Keratinocyte (primary cell): ENCODE measurements around the gene ATP2B2. TPM values are rescaled to one million over a fixed set of nuclear protein-coding genes. Genes with fewer than 3 reads are reported as not detected.

ENCODE experiments used
- DNase-seq: peaks from one replicate; pipeline ENCODE4 v3.0.0-alpha.2; 2011; ENCODE audit warnings: low read depth, missing footprints, low spot score
- FAIRE-seq: peaks from 2 replicates; lab custom pipeline; 2011; peaks lifted over from hg19 to GRCh38; lab: Jason Lieb, UNC
- H2AFZ ChIP-seq: 2 replicates; pipeline ENCODE4 v1.6.0; 2012; ENCODE audit warnings: low read length, control low read depth, inconsistent platforms; ENCODE audit not compliant: control insufficient read depth
- H3K27ac ChIP-seq: 2 replicates; pipeline ENCODE4 v1.5.1; 2011; ENCODE audit warnings: low read length; ENCODE audit not compliant: control insufficient read depth, insufficient read depth
- H3K27me3 ChIP-seq: 3 replicates; pipeline ENCODE4 v1.6.0; 2011; ENCODE audit warnings: low read length; ENCODE audit not compliant: control insufficient read depth, insufficient read depth; ENCODE audit errors: extremely low read depth
- H3K36me3 ChIP-seq, 2 experiments: 2 replicates in 1 of 2; 3 replicates in 1 of 2; pipeline ENCODE4 v1.5.1; 2011; ENCODE audit warnings: low read length in 2 of 2, mild to moderate bottlenecking in 1 of 2; ENCODE audit not compliant: control insufficient read depth in 2 of 2, insufficient read depth in 2 of 2; ENCODE audit errors: extremely low read depth in 1 of 2
- H3K4me1 ChIP-seq: 3 replicates; pipeline ENCODE4 v1.5.1; 2011; ENCODE audit warnings: low read length; ENCODE audit not compliant: control insufficient read depth, insufficient read depth; ENCODE audit errors: extremely low read depth
- H3K4me2 ChIP-seq: 3 replicates; pipeline ENCODE4 v1.6.0; 2011; ENCODE audit warnings: low read depth, low read length; ENCODE audit not compliant: control insufficient read depth, insufficient read depth; ENCODE audit errors: extremely low read depth
- H3K4me3 ChIP-seq, 3 experiments: fragments of 200-600 bp in 1 of 3; sonication (generic) in 1 of 3; 2 replicates in 2 of 3; 3 replicates in 1 of 3; pipeline ENCODE4 v1.5.1; 2011 to 2016; ENCODE audit warnings: low read length in 3 of 3, mild to moderate bottlenecking in 3 of 3, control low read depth in 2 of 3, inconsistent platforms in 1 of 3, low read depth in 1 of 3, mixed read lengths in 1 of 3, mixed run types in 1 of 3, moderate library complexity in 1 of 3; ENCODE audit not compliant: control insufficient read depth in 2 of 3, insufficient read depth in 2 of 3; ENCODE audit errors: extremely low read depth in 1 of 3
- H3K79me2 ChIP-seq: 2 replicates; pipeline ENCODE4 v1.6.0; 2012; ENCODE audit warnings: low read length; ENCODE audit not compliant: control insufficient read depth, insufficient read depth
- H3K9ac ChIP-seq: 3 replicates; pipeline ENCODE4 v1.6.0; 2011; ENCODE audit warnings: low read length; ENCODE audit not compliant: control insufficient read depth, insufficient read depth; ENCODE audit errors: extremely low read depth
- H3K9me1 ChIP-seq: 3 replicates; pipeline ENCODE4 v1.6.0; 2011; ENCODE audit warnings: low read length; ENCODE audit not compliant: control insufficient read depth, insufficient read depth; ENCODE audit errors: extremely low read depth
- H3K9me3 ChIP-seq: 2 replicates; pipeline ENCODE4 v1.5.1; 2012; ENCODE audit warnings: low read depth, low read length; ENCODE audit not compliant: control insufficient read depth
- H4K20me1 ChIP-seq: 3 replicates; pipeline ENCODE4 v1.6.0; 2011; ENCODE audit warnings: low read length; ENCODE audit not compliant: control insufficient read depth, insufficient read depth; ENCODE audit errors: extremely low read depth
- CTCF ChIP-seq, 3 experiments: IDR thresholded peaks in 1 of 3; conservative IDR thresholded peaks in 1 of 3; optimal IDR thresholded peaks in 1 of 3; 2 replicates in 2 of 3; 3 replicates in 1 of 3; pipeline versions ENCODE3 to v1.5.1; 2011; ENCODE audit warnings: low read length in 3 of 3, mild to moderate bottlenecking in 3 of 3, moderate library complexity in 2 of 3, control low read depth in 1 of 3, inconsistent platforms in 1 of 3; ENCODE audit not compliant: insufficient read depth in 2 of 3; ENCODE audit errors: extremely low read depth in 1 of 3
- EZH2 ChIP-seq: IDR thresholded peaks from one replicate; pipeline ENCODE4 v1.6.1; 2012; ENCODE audit warnings: inconsistent platforms, mild to moderate bottlenecking, low read length, moderate library complexity
- dilution Hi-C: fragments of 300-500 bp; cut with MboI; formaldehyde crosslinking; loops from one replicate; pipeline ENCODE4 v1.7.0; 2020; ENCODE audit warnings: low sequenced_read_pairs; ENCODE audit not compliant: extremely low pct_ligation_motif_present
- polyA minus RNA-seq, 3 experiments: library from RNA; depleted of rRNA, polyadenylated mRNA; stranded (reverse); fragments of >200 nt; gene quantifications; 1 replicate in 1 of 3; 2 replicates in 1 of 3; 3 replicates in 1 of 3; pipeline ENCODE4 v1.2.3, GENCODE V29; 2011
- polyA plus RNA-seq, 5 experiments: library from polyadenylated mRNA; depleted of rRNA in 3 of 5; stranded (reverse) in 3 of 5; stranded (forward) in 1 of 5; unstranded in 1 of 5; fragments of >200 nt; gene quantifications; 1 replicate in 1 of 5; 2 replicates in 3 of 5; 3 replicates in 1 of 5; pipeline versions ENCODE4 v1.2.1 to v1.2.3, GENCODE V29; 2011 to 2012; ENCODE audit warnings: missing spikeins in 2 of 5, low read depth in 1 of 5, low replicate concordance in 1 of 5

Gene ATP2B2
- polyA plus RNA-seq (not detected in 3 replicates), polyA minus RNA-seq (not detected in 3 replicates)
- not detected for polyA plus RNA-seq (2011; ENCODE audit: low read depth)
- not detected in 2 replicates for polyA plus RNA-seq (2011; cell fraction: cytosol; rRNA removed)
- polyA plus RNA-seq (2011; cell fraction: nucleus; rRNA removed), result not detected in 2 replicates
- polyA plus RNA-seq (2012; ENCODE audit: low replicate concordance), result not detected in 2 replicates
- not detected for polyA minus RNA-seq (2011; cell fraction: cytosol; rRNA and poly(A)+ RNA removed)
- not detected in 2 replicates for polyA minus RNA-seq (2011; cell fraction: nucleus; rRNA and poly(A)+ RNA removed)

DNA sequence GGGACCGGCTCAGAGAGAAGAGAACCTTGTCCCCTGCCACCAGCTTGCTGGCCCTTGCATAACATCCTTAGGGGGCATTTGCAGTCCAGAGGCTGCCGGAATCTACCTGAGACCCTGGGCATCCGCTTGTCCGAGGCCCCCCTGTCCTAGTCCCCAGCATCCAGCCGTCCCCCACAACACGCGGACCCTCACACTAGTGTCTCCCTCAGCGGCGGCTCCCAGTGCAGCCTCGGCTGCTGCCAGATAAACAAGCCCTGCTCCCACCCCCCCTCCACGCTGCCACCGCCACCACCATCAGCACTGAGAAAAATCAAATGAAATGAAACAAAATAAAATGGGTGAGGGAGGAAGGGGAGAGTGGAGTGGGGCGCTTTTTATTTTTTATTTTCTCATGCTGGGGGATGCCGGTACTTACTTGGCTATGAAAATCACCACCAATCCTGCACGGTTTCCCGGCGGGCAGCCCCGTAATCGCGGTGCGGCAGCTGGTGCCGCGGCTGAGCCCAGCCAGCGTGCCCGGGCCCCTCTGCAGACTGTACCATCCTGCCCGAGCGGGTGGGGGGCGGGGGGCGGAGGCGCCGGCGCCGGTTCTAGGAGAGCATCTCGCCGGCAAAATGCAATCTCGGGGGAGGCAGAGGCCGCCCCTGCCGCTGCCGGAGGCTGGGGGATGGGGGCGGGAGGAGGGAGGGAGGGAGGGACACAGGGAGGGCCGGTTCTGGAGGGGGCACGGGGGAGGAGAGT lies at the start of gene ATP2B2:
ATP2B2 (minus strand) TSS at position 537 of the 741 bp plus-strand sequence. CDS start 56,043 bp downstream, outside the sequence.
- Histone ChIP-seq H3K4me1 (no peaks in the 10 kb centered on the region), H3K4me2 (no peak within 1 kb of the TSS), H3K9ac (no peak within 1 kb of the TSS), H4K20me1 (peaks cover 2% of the 10 kb centered on the region), H3K9me1 (no peaks in the 10 kb centered on the region), H3K79me2 (no peaks in the 10 kb centered on the region), H3K4me3 (no peak within 1 kb of the TSS), H3K36me3 (no peaks in the 10 kb centered on the region), H3K27me3 (peaks cover 37% of the 10 kb centered on the region), H2AFZ (no peak within 1 kb of the TSS), H3K27ac (no peak within 1 kb of the TSS), H3K9me3 (no peaks in the 10 kb centered on the region)
- DNase-seq (no peak), FAIRE-seq (no peak)
- TF ChIP-seq EZH2, result peak; percentile 59
- no peak for TF ChIP-seq CTCF (optimal IDR thresholded peaks at IDR 0.05 in 1 of 3, IDR thresholded peaks at IDR 0.05 in 1 of 3, conservative IDR thresholded peaks at IDR 0.05 in 1 of 3; ENCODE audit: extremely low read depth in 1 of 3, insufficient read depth in 2 of 3, low read length in 3 of 3)
- dilution Hi-C loops, result no loop called here

DNA sequence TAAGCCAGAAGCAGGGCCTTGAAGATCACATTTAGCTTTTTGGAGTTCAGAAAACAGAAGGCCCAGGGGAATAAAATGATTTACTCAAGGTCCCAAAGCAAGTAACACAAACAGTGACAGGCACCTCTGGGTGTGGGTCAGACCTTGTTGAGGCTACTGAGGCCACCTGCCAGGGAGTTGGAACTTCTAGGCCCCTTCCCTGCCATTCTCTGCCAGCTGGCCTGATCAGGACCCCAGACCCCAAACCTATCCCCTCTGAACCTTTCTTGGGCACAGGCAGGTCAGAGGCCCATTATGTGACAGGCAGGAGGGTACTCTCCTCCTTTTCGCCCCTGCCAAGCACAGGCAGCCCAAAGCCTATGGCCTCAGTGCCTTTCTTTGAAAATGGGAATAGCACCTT lies 49.4 kb upstream of the ATP2B2 start:
- H4K20me1 ChIP-seq, result no peaks in the 10 kb centered on the region
- H3K9me1 ChIP-seq, result no peaks in the 10 kb centered on the region
- H3K27ac ChIP-seq, result no peak overlapping the region
- no peak overlapping the region for H3K4me3 ChIP-seq
- no peak overlapping the region for H2AFZ ChIP-seq
- DNase-seq (no peak), FAIRE-seq (no peak)
- H3K4me2 ChIP-seq, result no peak overlapping the region
- H3K9ac ChIP-seq, result no peak overlapping the region
- H3K9me3 ChIP-seq, result no peaks in the 10 kb centered on the region
- H3K4me1 ChIP-seq, result peaks cover 14% of the 10 kb centered on the region
- H3K27me3 ChIP-seq, result peaks cover 10% of the 10 kb centered on the region
- no peaks in the 10 kb centered on the region for H3K79me2 ChIP-seq
- H3K36me3 ChIP-seq, result no peaks in the 10 kb centered on the region
- TF ChIP-seq CTCF (optimal IDR thresholded peaks at IDR 0.05 in 1 of 3, IDR thresholded peaks at IDR 0.05 in 1 of 3, conservative IDR thresholded peaks at IDR 0.05 in 1 of 3; ENCODE audit: extremely low read depth in 1 of 3, insufficient read depth in 2 of 3, low read length in 3 of 3), result no peak
- no peak for TF ChIP-seq EZH2
- dilution Hi-C loops, result no loop called here
